SKM-1 treated with dmso at 0.1 percent for 144 hours (cell line): ENCODE results near the gene TMA7.

Experiments
- DNase-seq: peaks from one replicate; lab custom pipeline; 2025; ENCODE audit not compliant: unreplicated experiment; lab: John Stamatoyannopoulos, UW

TMA7 gene

DNA sequence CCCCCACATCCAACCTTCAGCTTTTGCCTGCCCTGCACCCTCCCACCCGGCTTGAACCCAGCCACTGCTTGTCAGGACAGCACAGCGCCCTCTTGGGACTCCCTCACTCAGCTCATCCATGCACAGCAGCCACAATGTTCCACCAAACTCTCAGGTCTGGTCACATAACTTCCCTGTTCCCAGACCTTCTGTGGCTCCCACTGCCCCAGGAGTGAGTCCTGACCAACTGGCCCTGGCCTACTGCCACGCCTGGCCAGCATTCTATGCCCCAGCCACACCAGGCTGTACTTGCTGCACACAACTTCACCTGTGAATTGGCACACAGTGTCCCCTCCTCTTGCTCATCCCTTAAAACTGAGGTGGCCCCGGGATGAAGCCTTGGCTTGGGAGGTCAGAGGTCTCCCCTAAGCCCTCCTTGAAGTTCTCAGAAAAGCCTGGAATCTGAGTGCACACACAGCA, 31.2 kb upstream of the TMA7 start:
- DNase-seq: no peak

DNA sequence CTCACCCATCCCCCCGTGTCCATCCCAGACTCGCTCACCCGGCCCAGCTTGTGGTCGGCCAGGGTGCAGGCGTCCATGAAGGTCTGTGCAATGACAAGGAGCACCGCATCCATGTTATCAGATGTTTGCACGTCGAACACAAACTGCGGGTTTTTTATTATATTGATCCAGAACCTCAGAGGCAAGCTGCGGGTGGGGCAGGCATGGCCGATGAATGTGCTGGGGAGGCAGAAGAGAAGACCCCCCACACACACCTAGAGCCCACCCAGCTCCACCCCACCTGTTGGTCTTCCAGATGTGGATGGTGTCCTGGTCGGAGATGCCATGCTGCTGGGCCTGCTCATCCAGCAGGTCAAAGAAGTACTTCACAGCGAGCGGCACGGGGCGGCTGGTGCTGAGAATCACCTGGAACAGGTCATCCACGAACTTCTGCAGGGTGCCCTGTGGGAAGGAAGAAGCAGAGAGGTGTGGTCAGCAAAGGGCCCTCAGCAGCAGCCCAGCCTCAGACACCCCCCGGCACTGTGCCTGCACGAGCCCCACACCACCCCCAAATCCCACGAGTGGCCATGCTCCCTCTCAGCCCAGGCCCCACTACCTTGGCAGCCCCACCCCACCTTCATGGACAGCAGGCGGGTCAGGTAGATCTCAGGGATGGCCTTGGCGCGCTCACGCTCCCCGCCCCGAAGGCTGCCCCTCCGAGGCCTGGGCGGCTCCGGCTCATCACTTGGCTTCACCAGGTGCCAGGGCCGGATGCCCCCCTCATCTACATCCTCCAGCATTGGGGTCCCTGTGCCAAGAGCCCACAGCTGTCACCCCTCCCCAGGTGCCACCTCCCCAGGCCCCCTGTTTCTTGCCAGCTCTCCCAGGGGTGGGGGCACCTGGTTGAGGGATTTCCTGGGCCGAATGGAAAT, 30.5 kb upstream of the TMA7 start:
- no peak for DNase-seq

GRCh38 chr3:48410205-48411040, 29.6 kb upstream of the TMA7 start:
- DNase-seq: no peak

DNA sequence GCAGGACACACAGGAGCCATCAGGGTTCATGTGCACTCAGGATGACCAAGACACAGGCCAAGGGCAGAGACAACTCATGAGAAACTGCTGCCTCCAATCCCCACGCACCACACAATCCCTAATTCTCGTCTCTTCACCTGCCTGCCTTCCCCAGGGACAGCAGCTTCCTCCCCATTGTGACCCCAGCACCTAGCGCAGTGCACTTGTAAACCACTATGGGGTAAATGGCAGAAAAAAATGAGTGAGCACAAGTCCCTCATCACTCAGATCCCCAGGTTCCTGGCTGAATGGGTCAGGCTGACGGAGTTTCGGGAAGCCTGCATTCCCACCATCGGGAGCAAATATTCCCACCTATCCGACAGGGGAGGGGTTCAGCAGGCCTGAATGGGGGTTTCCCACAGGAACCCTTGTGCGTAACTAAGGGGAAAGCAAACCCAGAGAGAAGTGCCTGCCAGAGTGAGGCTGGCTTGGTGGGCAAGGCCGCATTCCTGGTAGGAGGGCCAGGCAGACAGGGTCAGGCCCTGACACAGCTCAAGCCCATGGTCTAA, 28.9 kb upstream of the TMA7 start:
- DNase-seq: no peak

- DNase-seq: no peak
Measured at GRCh38 chr3:48411606-48412374, 28.3 kb upstream of the TMA7 start.

GRCh38 chr3:48412375-48413001, 27.6 kb upstream of the TMA7 start:
- DNase-seq: no peak

DNA sequence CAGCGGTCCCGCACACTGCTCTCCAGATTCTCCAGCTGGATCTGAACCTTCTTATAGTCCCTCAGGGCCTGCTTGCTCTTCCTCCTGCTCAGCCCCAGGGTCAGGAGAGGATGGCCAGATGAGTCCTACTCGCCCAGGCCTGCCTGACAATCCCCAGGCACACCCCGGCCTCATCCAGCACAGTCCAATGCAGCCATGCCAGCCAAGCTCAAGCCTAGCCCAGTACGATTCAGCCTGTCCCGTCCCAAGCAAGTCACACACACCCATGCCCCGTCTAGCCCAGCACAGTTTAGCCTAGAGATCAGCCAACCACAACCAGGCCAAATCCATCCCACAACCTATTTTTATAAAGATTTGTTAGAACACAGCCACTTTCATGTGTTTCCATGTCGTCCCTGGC, 27.0 kb upstream of the TMA7 start:
- no peak for DNase-seq

- no peak for DNase-seq
Measured at GRCh38 chr3:48413611-48414010, 26.4 kb upstream of the TMA7 start.

- DNase-seq: no peak
Measured at GRCh38 chr3:48414376-48415250, 25.4 kb upstream of the TMA7 start.

- DNase-seq: no peak
Measured at GRCh38 chr3:48415251-48415953, 24.7 kb upstream of the TMA7 start.

DNA sequence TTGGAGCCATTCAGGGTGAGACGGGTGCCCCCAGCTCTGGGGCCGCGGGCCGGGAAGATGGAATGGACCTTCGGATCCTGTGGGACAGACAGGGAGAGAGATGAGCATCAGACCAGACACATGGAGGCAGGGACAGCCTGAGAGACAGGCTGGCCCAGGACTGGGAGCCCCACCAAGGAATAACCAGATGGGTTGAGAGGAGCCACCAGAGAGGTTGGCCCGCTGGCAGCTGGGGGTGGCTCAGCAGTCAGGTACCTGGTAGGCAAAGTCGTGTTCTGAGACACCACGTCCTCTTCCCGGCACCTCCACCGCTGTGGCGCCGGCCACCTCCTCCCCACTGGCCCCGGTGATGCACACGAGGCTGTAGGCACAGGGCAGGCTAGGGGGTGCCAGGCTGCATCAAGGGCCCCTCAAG, 24.0 kb upstream of the TMA7 start:
- no peak for DNase-seq

DNA sequence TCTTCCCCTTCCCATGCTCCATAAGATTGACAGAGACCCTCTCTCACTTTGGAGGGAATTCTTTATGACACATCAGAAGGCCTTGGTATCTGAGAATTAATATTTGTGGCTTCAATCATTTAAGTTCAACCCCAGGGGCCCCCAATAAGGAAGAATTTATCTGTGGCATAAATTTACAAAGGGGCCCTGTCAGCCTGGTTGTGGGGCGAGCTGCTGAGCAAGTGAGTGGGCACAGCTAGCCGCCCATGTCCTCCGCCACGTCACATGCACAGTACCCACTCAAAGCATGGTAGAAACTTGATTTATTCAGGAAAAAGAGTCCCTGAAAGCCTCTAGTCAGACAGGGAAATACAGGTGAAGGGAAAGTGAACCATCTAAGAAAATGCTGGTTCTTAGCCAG, 23.5 kb upstream of the TMA7 start:
- no peak for DNase-seq

GRCh38 chr3:48417529-48418108, 22.4 kb upstream of the TMA7 start:
- DNase-seq: no peak

DNA sequence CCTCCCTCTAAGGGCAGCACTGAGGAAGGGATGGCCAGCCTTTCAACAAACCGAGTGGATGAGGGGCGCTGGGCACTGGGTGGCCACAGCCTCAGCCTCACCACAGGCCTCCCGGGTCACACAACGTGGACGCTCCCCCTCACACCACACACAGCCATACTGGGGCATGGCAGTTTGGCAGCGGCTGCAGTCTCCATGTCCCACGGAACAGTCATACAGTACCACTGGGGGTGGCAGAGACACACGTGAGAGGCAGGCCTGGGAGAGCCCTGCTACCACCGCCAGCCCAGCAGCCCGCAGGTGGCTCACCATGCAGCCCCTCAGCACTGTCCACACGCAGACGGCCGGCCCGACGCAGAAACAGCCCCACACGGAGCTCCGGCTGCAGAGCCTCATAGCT, 21.9 kb upstream of the TMA7 start:
- DNase-seq: no peak

DNA sequence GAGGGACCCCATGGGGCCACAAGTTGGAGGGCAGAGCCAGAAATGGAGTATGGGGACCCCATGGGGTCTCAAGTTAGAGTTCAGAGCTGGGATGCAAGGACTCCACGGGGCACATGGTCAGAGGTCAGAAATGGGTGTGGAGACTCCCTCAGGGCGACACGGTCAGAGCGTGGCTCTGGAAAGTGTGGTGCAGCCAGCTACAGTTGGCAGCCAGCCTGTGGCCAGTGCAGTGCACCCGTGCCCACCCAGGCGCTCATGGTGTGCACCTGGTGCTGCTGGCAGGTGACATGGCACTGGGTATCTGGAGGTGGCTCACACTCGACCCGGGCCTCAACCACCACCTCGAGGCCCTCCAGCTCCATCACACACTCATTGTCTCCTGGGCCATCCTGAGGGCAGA, 21.4 kb upstream of the TMA7 start:
- no peak for DNase-seq

GRCh38 chr3:48419149-48419548, 20.9 kb upstream of the TMA7 start:
- no peak for DNase-seq

- DNase-seq: no peak
Measured at GRCh38 chr3:48419597-48419996, 20.5 kb upstream of the TMA7 start.

- DNase-seq: no peak
Measured at GRCh38 chr3:48420561-48420960, 19.5 kb upstream of the TMA7 start.

- no peak for DNase-seq
Measured at GRCh38 chr3:48422272-48422671, 17.8 kb upstream of the TMA7 start.
